Stimulated activated naive CD4-positive, alpha-beta T cell (primary cell): ENCODE measurements around the gene TTC5.
A peak's percentile ranks its signal among the peaks of the same experiment; 100 is the strongest.
"Not testable (repeated sequence)": the region's sequence is repeated elsewhere in the genome, so short reads cannot be mapped to it uniquely, and the experiment has no call there.

ENCODE experiments used
- DNase-seq, 6 experiments: peaks; one replicate each; lab custom pipeline; 2025; lab: John Stamatoyannopoulos, UW

The TTC5 gene

GRCh38 chr14:20302042-20302755 is 3.6 kb downstream of the TTC5 start:
- DNase-seq: no peak

GRCh38 chr14:20295067-20295466 is 10.7 kb downstream of the TTC5 start:
- no peak for DNase-seq

- DNase-seq: no peak
These were observed 11.1 kb downstream of the TTC5 start for GRCh38 chr14:20294636-20295035.

- DNase-seq: not testable (repeated sequence)
These were observed 23.8 kb downstream of the TTC5 start for GRCh38 chr14:20281998-20282397.

GRCh38 chr14:20280265-20280664 is 25.5 kb downstream of the TTC5 start:
- DNase-seq: not testable (repeated sequence)

- peak in 2 of 6 experiments; percentile 4 to 12 for DNase-seq
These were observed 27.3 kb downstream of the TTC5 start for GRCh38 chr14:20278414-20278813.

- no peak for DNase-seq
These were observed 28.3 kb downstream of the TTC5 start for GRCh38 chr14:20277409-20277808.

GRCh38 chr14:20274062-20274461 is 31.7 kb downstream of the TTC5 start:
- no peak for DNase-seq

- DNase-seq: not testable (repeated sequence)
These were observed 41.4 kb downstream of the TTC5 start for GRCh38 chr14:20264361-20264760.

GRCh38 chr14:20262642-20263128 is 43.1 kb downstream of the TTC5 start:
- no peak for DNase-seq

GRCh38 chr14:20247646-20248246 is 58.0 kb downstream of the TTC5 start:
- no peak for DNase-seq
